Liver (tissue), 3 donors: ENCODE data around the gene EHMT1.

Experiments used
- EGR1 ChIP-seq, 2 donors: IDR thresholded peaks; 2 replicates each; pipeline ENCODE4 v1.6.1; 2016 to 2018; ENCODE audit warnings: antibody characterized with exemption in 2 of 2, low read depth in 2 of 2
- FOXA1 ChIP-seq: IDR thresholded peaks from 2 replicates; pipeline ENCODE4 v1.6.1; 2016; ENCODE audit warnings: antibody characterized with exemption
- GABPA ChIP-seq, 2 donors: IDR thresholded peaks in 1 of 2; conservative IDR thresholded peaks in 1 of 2; 2 replicates each; pipeline ENCODE4 v1.6.1; 2016; ENCODE audit warnings: antibody characterized with exemption in 2 of 2, mild to moderate bottlenecking in 1 of 2, moderate library complexity in 1 of 2
- JUND ChIP-seq, 2 donors: IDR thresholded peaks; 2 replicates each; pipeline ENCODE4 v1.6.1; 2016; ENCODE audit warnings: antibody characterized with exemption in 2 of 2
- RAD21 ChIP-seq, 2 donors: IDR thresholded peaks; 2 replicates each; pipeline ENCODE4 v1.6.1; 2016; ENCODE audit warnings: antibody characterized with exemption in 2 of 2, mild to moderate bottlenecking in 2 of 2
- SP1 ChIP-seq: IDR thresholded peaks from 2 replicates; pipeline ENCODE4 v1.6.1; 2018; ENCODE audit warnings: antibody characterized with exemption, mild to moderate bottlenecking
- TAF1 ChIP-seq: conservative IDR thresholded peaks from 2 replicates; pipeline ENCODE4 v1.6.1; 2016; ENCODE audit warnings: antibody characterized with exemption, mild to moderate bottlenecking
- YY1 ChIP-seq: IDR thresholded peaks from 2 replicates; pipeline ENCODE4 v1.6.1; 2016; ENCODE audit warnings: antibody characterized with exemption, mild to moderate bottlenecking
- TF ChIP-seq, protein P1 (sequence below): fragments of 150-350 bp; IDR thresholded peaks from 2 replicates; pipeline ENCODE4 v1.5.1; 2017; ENCODE audit warnings: improper control_type of control experiment, low read depth, low read length; ENCODE audit not compliant: missing input control
- TF ChIP-seq, protein P2 (sequence below): IDR thresholded peaks from 2 replicates; pipeline ENCODE4 v1.6.1; 2016; ENCODE audit warnings: antibody characterized with exemption
- TF ChIP-seq, protein P3 (sequence below): IDR thresholded peaks from 2 replicates; pipeline ENCODE4 v1.6.1; 2016; ENCODE audit warnings: antibody characterized with exemption, mild to moderate bottlenecking
- TF ChIP-seq, protein P4 (sequence below): IDR thresholded peaks from 2 replicates; pipeline ENCODE4 v1.6.1; 2016; ENCODE audit warnings: antibody characterized with exemption
- TF ChIP-seq, protein P5 (sequence below): IDR thresholded peaks from 2 replicates; pipeline ENCODE4 v1.6.1; 2016; ENCODE audit warnings: antibody characterized with exemption
- donor health status: healthy.
- donor health status: healthy.

DNA sequence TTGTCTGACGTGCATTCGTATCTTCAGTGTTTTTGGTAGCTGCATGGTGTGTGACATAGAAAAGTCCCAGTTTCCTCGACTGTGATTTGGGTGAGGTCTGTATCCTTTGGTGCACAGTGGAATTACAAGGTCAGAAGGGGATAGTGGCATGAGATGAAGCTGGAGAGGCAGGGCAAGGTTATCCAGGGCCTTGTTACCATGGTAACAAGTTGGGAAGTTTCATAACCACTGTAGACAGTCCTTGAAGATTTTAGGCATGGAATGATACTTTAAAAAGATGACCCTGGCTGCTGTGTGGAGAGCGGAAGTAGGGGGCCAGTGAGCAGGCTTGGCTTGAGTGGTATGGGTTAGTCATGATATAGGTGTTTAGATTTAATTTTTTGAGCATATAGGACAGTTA is 11.9 kb downstream of the EHMT1 start:
- TF ChIP-seq, protein P1, sequence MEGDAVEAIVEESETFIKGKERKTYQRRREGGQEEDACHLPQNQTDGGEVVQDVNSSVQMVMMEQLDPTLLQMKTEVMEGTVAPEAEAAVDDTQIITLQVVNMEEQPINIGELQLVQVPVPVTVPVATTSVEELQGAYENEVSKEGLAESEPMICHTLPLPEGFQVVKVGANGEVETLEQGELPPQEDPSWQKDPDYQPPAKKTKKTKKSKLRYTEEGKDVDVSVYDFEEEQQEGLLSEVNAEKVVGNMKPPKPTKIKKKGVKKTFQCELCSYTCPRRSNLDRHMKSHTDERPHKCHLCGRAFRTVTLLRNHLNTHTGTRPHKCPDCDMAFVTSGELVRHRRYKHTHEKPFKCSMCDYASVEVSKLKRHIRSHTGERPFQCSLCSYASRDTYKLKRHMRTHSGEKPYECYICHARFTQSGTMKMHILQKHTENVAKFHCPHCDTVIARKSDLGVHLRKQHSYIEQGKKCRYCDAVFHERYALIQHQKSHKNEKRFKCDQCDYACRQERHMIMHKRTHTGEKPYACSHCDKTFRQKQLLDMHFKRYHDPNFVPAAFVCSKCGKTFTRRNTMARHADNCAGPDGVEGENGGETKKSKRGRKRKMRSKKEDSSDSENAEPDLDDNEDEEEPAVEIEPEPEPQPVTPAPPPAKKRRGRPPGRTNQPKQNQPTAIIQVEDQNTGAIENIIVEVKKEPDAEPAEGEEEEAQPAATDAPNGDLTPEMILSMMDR: no peak
- TF ChIP-seq TAF1 (no peak), JUND (IDR thresholded peaks at IDR 0.05) (no peak), YY1 (no peak), SP1 (no peak), RAD21 (IDR thresholded peaks at IDR 0.05) (no peak), EGR1 (IDR thresholded peaks at IDR 0.05; ENCODE audit: low read depth in 2 of 2) (no peak), GABPA (IDR thresholded peaks at IDR 0.05 in 1 of 2, conservative IDR thresholded peaks at IDR 0.05 in 1 of 2) (no peak), FOXA1 (no peak)
- TF ChIP-seq, protein P2, sequence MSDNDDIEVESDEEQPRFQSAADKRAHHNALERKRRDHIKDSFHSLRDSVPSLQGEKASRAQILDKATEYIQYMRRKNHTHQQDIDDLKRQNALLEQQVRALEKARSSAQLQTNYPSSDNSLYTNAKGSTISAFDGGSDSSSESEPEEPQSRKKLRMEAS: no peak
- TF ChIP-seq, protein P3, sequence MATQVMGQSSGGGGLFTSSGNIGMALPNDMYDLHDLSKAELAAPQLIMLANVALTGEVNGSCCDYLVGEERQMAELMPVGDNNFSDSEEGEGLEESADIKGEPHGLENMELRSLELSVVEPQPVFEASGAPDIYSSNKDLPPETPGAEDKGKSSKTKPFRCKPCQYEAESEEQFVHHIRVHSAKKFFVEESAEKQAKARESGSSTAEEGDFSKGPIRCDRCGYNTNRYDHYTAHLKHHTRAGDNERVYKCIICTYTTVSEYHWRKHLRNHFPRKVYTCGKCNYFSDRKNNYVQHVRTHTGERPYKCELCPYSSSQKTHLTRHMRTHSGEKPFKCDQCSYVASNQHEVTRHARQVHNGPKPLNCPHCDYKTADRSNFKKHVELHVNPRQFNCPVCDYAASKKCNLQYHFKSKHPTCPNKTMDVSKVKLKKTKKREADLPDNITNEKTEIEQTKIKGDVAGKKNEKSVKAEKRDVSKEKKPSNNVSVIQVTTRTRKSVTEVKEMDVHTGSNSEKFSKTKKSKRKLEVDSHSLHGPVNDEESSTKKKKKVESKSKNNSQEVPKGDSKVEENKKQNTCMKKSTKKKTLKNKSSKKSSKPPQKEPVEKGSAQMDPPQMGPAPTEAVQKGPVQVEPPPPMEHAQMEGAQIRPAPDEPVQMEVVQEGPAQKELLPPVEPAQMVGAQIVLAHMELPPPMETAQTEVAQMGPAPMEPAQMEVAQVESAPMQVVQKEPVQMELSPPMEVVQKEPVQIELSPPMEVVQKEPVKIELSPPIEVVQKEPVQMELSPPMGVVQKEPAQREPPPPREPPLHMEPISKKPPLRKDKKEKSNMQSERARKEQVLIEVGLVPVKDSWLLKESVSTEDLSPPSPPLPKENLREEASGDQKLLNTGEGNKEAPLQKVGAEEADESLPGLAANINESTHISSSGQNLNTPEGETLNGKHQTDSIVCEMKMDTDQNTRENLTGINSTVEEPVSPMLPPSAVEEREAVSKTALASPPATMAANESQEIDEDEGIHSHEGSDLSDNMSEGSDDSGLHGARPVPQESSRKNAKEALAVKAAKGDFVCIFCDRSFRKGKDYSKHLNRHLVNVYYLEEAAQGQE: no peak
- TF ChIP-seq, protein P4, sequence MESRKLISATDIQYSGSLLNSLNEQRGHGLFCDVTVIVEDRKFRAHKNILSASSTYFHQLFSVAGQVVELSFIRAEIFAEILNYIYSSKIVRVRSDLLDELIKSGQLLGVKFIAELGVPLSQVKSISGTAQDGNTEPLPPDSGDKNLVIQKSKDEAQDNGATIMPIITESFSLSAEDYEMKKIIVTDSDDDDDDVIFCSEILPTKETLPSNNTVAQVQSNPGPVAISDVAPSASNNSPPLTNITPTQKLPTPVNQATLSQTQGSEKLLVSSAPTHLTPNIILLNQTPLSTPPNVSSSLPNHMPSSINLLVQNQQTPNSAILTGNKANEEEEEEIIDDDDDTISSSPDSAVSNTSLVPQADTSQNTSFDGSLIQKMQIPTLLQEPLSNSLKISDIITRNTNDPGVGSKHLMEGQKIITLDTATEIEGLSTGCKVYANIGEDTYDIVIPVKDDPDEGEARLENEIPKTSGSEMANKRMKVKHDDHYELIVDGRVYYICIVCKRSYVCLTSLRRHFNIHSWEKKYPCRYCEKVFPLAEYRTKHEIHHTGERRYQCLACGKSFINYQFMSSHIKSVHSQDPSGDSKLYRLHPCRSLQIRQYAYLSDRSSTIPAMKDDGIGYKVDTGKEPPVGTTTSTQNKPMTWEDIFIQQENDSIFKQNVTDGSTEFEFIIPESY: no peak
- TF ChIP-seq, protein P5, sequence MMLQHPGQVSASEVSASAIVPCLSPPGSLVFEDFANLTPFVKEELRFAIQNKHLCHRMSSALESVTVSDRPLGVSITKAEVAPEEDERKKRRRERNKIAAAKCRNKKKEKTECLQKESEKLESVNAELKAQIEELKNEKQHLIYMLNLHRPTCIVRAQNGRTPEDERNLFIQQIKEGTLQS: no peak
